Type B pancreatic cell (in vitro differentiated cells): ENCODE measurements around the gene LRRC1. TPM values are rescaled to one million over a fixed set of nuclear protein-coding genes. Genes with fewer than 3 reads are reported as not detected.

Experiments
- DNase-seq: peaks from one replicate; pipeline ENCODE4 v3.0.0; 2021; ENCODE audit warnings: mixed read lengths; ENCODE audit not compliant: unreplicated experiment; ENCODE audit errors: extremely low spot score
- H3K27ac Mint-ChIP-seq: 2 replicates; pipeline ENCODE4 v1.8.0; 2021; ENCODE audit warnings: mild to moderate bottlenecking, mixed read lengths
- H3K27me3 Mint-ChIP-seq: 2 replicates; pipeline ENCODE4 v1.8.0; 2021; ENCODE audit warnings: mixed read lengths
- H3K36me3 Mint-ChIP-seq: 2 replicates; pipeline ENCODE4 v1.8.0; 2021; ENCODE audit warnings: mixed read lengths
- H3K4me1 Mint-ChIP-seq: one replicate; pipeline ENCODE4 v1.8.0; 2021; ENCODE audit warnings: mixed read lengths; ENCODE audit not compliant: unreplicated experiment
- H3K4me3 Mint-ChIP-seq: 2 replicates; pipeline ENCODE4 v1.8.0; 2021; ENCODE audit warnings: mild to moderate bottlenecking, mixed read lengths
- H3K9me3 Mint-ChIP-seq: 2 replicates; pipeline ENCODE4 v1.8.0; 2021; ENCODE audit warnings: mixed read lengths
- CTCF ChIP-seq: fragments of 200-600 bp; sonication (generic); conservative IDR thresholded peaks from 2 replicates; pipeline ENCODE4 v1.5.0; 2021; ENCODE audit warnings: antibody characterized with exemption, mild to moderate bottlenecking
- total RNA-seq: library from RNA; stranded (reverse); gene quantifications from 2 replicates; pipeline ENCODE4 v1.2.1, GENCODE V29; 2021; ENCODE audit warnings: low replicate concordance

LRRC1 gene
- total RNA-seq, 1 donor from 2014 or later: 28.9 TPM

- Mint-ChIP-seq H3K27me3 (no peaks in the 10 kb centered on the region), H3K4me3 (no peak overlapping the region), H3K27ac (no peak overlapping the region), H3K9me3 (peaks cover 6% of the 10 kb centered on the region), H3K36me3 (peaks cover 5% of the 10 kb centered on the region), H3K4me1 (peaks cover 13% of the 10 kb centered on the region)
- no peak for TF ChIP-seq CTCF
- DNase-seq: no peak
Observed at GRCh38 chr6:53851561-53851960, 56.8 kb downstream of the LRRC1 start.

- H3K36me3 Mint-ChIP-seq: peaks cover 5% of the 10 kb centered on the region
- no peaks in the 10 kb centered on the region for H3K27me3 Mint-ChIP-seq
- no peak overlapping the region for H3K27ac Mint-ChIP-seq
- DNase-seq: no peak
- no peak for TF ChIP-seq CTCF
- peaks cover 26% of the 10 kb centered on the region for H3K4me1 Mint-ChIP-seq
- H3K9me3 Mint-ChIP-seq: peaks cover 6% of the 10 kb centered on the region
- no peak overlapping the region for H3K4me3 Mint-ChIP-seq
Observed at GRCh38 chr6:53852805-53853204, 58.0 kb downstream of the LRRC1 start.

- Mint-ChIP-seq H3K27ac (peak overlapping the region; percentile 28), H3K27me3 (no peaks in the 10 kb centered on the region), H3K36me3 (peaks cover 5% of the 10 kb centered on the region), H3K9me3 (peaks cover 6% of the 10 kb centered on the region), H3K4me1 (peaks cover 26% of the 10 kb centered on the region), H3K4me3 (no peak overlapping the region)
- no peak for DNase-seq
- no peak for TF ChIP-seq CTCF
Observed at GRCh38 chr6:53854843-53855567, 60.2 kb downstream of the LRRC1 start.

- H3K36me3 Mint-ChIP-seq: peaks cover 5% of the 10 kb centered on the region
- H3K27ac Mint-ChIP-seq: peak overlapping the region; percentile 6
- H3K9me3 Mint-ChIP-seq: peaks cover 6% of the 10 kb centered on the region
- H3K4me3 Mint-ChIP-seq: no peak overlapping the region
- H3K27me3 Mint-ChIP-seq: no peaks in the 10 kb centered on the region
- no peak for TF ChIP-seq CTCF
- peaks cover 26% of the 10 kb centered on the region for H3K4me1 Mint-ChIP-seq
- no peak for DNase-seq
Observed at GRCh38 chr6:53855940-53856339, 61.1 kb downstream of the LRRC1 start.

GRCh38 chr6:53857318-53858094 lies 62.7 kb downstream of the LRRC1 start:
- DNase-seq: no peak
- Mint-ChIP-seq H3K9me3 (peaks cover under 1% of the 10 kb centered on the region), H3K27ac (peak overlapping the region; percentile 6), H3K27me3 (no peaks in the 10 kb centered on the region), H3K36me3 (no peaks in the 10 kb centered on the region), H3K4me1 (peaks cover 33% of the 10 kb centered on the region), H3K4me3 (no peak overlapping the region)
- TF ChIP-seq CTCF: no peak
